Gastrocnemius medialis (tissue), 4 donors: ENCODE measurements around the gene PCDHB3. TPM values are rescaled to one million over a fixed set of nuclear protein-coding genes. Genes with fewer than 3 reads are reported as not detected.
A peak's percentile ranks its signal among the peaks of the same experiment; 100 is the strongest.

Experiments
- ATAC-seq, 2 donors: fragments of 150-250 bp; one replicate each; pipeline ENCODE4 v1.9.1; 2016
- DNase-seq, 2 donors: peaks; one replicate each; pipeline ENCODE4 v3.0.0-alpha.2; 2019
- H3K27ac ChIP-seq, 4 donors: fragments of 200-600 bp; sonication (generic); 1 replicate in 1 of 4; 2 replicates in 3 of 4; pipeline ENCODE4 v1.5.1; 2016 to 2018; ENCODE audit warnings: mild to moderate bottlenecking in 2 of 4, moderate library complexity in 1 of 4
- H3K27me3 ChIP-seq, 3 donors: fragments of 200-600 bp; sonication (generic) in 2 of 3; 1 replicate in 1 of 3; 2 replicates in 2 of 3; pipeline versions ENCODE4 v1.5.1 to v1.6.0; 2016 to 2019; ENCODE audit warnings: mild to moderate bottlenecking in 1 of 3, moderate library complexity in 1 of 3
- H3K36me3 ChIP-seq, 2 donors: fragments of 200-600 bp; sonication (generic) in 1 of 2; one replicate each; pipeline ENCODE4 v1.5.1; 2017 to 2018
- H3K4me1 ChIP-seq, 2 donors: fragments of 200-600 bp; sonication (generic) in 1 of 2; one replicate each; pipeline ENCODE4 v1.5.1; 2016 to 2017; ENCODE audit warnings: mild to moderate bottlenecking in 2 of 2
- H3K4me3 ChIP-seq, 4 donors: fragments of 200-600 bp; sonication (generic) in 3 of 4; 1 replicate in 1 of 4; 2 replicates in 3 of 4; pipeline ENCODE4 v1.5.1; 2016 to 2019; ENCODE audit warnings: mild to moderate bottlenecking in 2 of 4
- H3K9me3 ChIP-seq, 3 donors: fragments of 200-600 bp; sonication (generic) in 2 of 3; 1 replicate in 1 of 3; 2 replicates in 2 of 3; pipeline ENCODE4 v1.5.1; 2016 to 2019
- POLR2A ChIP-seq, 2 donors: fragments of 450-650 bp; IDR thresholded peaks; one replicate each; pipeline ENCODE4 v1.6.1; 2017; ENCODE audit warnings: antibody characterized with exemption in 2 of 2, mild to moderate bottlenecking in 2 of 2, moderate library complexity in 2 of 2
- in situ Hi-C, 4 donors: fragments of 200-750 bp; cut with MboI; loops; one replicate each; pipeline versions ENCODE4 v1.15.0 to v1.8.0; 2017; ENCODE audit warnings: low sequenced_read_pairs in 4 of 4
- intact Hi-C: fragments of 100-400 bp; cut with DNase I; formaldehyde crosslinking; loops from one replicate; pipeline ENCODE4 v1.15.1; 2023; ENCODE audit warnings: low total_unique reads
- total RNA-seq, 4 donors: library from RNA; depleted of rRNA; stranded (reverse); fragments of >200 nt; gene quantifications; one replicate each; pipeline versions ENCODE4 v1.1.0 to v1.2.3, GENCODE V29; 2016
- TF ChIP-seq, protein P1 (sequence below), 5 experiments: fragments of 450-650 bp in 3 of 5; fragments of 200-600 bp in 2 of 5; sonication (generic) in 2 of 5; IDR thresholded peaks in 4 of 5; conservative IDR thresholded peaks in 1 of 5; 1 replicate in 4 of 5; 2 replicates in 1 of 5; pipeline ENCODE4 v1.5.1; 2016 to 2019; ENCODE audit warnings: antibody characterized with exemption in 5 of 5, mild to moderate bottlenecking in 3 of 5, moderate library complexity in 3 of 5

The PCDHB3 gene
- total RNA-seq: under 1 TPM in 3 of 4 donors, not detected in 1; 0.61 to 0.72 (median 0.71) TPM

DNA sequence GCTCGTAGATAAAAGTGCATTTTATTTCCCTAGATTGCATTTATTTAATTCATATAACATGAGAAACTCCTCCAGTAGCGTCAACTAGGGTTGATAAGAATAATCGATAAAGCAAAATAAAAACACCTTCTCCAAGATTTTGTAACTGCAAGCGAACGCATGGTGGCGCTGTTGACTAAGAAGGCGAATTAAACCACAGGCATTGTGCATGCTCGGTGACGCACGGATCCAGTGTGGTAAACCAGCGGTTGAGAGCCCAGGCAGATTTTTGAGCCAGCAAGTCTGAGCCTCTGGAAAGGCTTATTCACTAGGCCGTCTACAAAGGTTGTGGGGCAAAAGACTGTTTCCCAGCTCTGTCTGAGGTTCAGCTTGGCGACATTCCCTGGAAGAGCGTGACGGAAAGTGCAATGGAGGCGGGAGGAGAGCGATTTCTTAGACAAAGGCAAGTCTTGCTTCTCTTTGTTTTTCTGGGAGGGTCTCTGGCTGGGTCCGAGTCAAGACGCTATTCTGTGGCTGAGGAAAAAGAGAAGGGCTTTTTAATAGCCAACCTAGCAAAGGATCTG is at the start of gene PCDHB3:
TSS of gene PCDHB3 (plus strand) at position 231 of the 563 bp plus-strand sequence. CDS start at position 408, 177 bp downstream.
- DNase-seq (no peak), ATAC-seq (no peak)
- Histone ChIP-seq H3K27ac (peak within 1 kb of the TSS in 2 of 4 donors; percentile 17 to 39), H3K36me3 (no peaks in the 10 kb centered on the region), H3K9me3 (peaks cover 0 to 4% (median 0%) of the 10 kb centered on the region in 3 donors), H3K27me3 (peaks cover 0 to 6% (median 0%) of the 10 kb centered on the region in 3 donors), H3K4me3 (peak within 1 kb of the TSS; percentile 13 to 42 (median 26)), H3K4me1 (no peaks in the 10 kb centered on the region)
- in situ Hi-C loops (no loop called here), intact Hi-C loops (no loop called here)
- TF ChIP-seq POLR2A (IDR thresholded peaks at IDR 0.05): no peak
- TF ChIP-seq, protein P1, sequence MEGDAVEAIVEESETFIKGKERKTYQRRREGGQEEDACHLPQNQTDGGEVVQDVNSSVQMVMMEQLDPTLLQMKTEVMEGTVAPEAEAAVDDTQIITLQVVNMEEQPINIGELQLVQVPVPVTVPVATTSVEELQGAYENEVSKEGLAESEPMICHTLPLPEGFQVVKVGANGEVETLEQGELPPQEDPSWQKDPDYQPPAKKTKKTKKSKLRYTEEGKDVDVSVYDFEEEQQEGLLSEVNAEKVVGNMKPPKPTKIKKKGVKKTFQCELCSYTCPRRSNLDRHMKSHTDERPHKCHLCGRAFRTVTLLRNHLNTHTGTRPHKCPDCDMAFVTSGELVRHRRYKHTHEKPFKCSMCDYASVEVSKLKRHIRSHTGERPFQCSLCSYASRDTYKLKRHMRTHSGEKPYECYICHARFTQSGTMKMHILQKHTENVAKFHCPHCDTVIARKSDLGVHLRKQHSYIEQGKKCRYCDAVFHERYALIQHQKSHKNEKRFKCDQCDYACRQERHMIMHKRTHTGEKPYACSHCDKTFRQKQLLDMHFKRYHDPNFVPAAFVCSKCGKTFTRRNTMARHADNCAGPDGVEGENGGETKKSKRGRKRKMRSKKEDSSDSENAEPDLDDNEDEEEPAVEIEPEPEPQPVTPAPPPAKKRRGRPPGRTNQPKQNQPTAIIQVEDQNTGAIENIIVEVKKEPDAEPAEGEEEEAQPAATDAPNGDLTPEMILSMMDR (IDR thresholded peaks at IDR 0.05 in 4 of 5, conservative IDR thresholded peaks at IDR 0.05 in 1 of 5): peak in 2 of 5 experiments; percentile 39 to 49

DNA sequence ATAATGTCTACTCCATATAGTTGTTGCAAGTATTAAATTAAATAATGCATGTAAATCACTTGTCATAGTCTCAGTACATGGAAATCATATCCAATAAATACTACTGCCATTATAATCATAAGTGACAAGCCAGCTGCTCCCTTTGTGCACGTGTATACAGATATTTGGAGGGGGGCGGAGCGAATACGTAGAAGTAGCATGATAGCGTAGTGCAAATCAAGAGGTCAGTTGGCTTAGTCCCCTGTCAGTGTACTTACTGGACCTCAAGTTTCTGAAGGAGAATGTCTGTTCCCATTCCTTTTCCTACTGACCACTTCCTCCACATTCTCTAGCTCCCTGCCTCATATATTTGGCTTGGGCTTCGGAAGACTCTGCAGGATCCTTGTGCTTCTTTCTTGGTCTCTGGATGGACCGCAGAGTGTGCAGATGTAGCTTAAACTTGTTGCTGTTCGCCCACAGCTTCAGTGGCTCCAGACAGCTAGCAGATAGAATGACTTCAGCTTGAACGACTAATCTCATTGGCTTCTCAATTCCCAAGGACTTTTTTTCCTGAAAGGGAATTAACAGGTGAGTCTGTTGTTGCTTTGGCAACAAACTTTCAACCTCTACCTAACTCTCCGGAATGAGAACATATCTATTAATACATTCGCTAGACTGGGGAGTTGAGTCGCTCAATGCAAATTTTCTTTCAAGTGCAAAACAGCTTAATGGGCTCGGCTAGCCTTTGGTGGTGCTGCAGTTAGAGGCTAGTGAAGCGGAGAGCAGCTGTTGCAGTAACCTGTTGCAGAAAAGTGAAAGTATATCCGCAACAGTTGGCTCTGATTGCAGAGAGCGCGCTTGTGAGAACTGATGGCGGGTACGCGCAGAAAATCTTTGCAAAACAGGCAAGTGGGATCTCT is 49.4 kb upstream of the PCDHB3 start, which contains the start of gene PCDHB1:
TSS of gene PCDHB1 (plus strand) at position 753 of the 899 bp plus-strand sequence. CDS start at position 850, 97 bp downstream.
- no peaks in the 10 kb centered on the region for H3K9me3 ChIP-seq
- H3K4me3 ChIP-seq: peak within 1 kb of the TSS; percentile 50 to 62 (median 55)
- TF ChIP-seq POLR2A (IDR thresholded peaks at IDR 0.05): no peak
- TF ChIP-seq, protein P1 (IDR thresholded peaks at IDR 0.05 in 4 of 5, conservative IDR thresholded peaks at IDR 0.05 in 1 of 5): no peak
- DNase-seq (no peak), ATAC-seq (no peak)
- H3K27ac ChIP-seq: no peak within 1 kb of the TSS
- H3K4me1 ChIP-seq: no peaks in the 10 kb centered on the region
- H3K27me3 ChIP-seq: peaks cover 0 to 13% (median 11%) of the 10 kb centered on the region in 3 donors
- intact Hi-C loops (no loop called here), in situ Hi-C loops (no loop called here)
- H3K36me3 ChIP-seq: no peaks in the 10 kb centered on the region

DNA sequence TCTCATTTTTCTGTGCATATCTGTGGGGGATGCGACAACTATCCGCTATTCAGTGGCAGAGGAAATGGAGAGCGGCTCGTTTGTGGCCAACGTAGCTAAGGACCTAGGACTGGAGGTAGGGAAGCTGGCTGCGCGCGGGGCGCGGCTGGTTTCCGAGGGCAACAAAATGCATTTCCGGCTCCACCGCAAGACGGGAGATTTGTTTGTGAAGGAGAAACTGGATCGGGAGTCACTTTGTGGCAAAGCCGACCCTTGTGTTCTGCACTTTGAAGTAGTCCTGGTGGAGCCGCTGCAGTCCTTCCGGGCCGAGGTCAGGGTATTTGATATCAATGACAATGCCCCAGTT is 48.8 kb upstream of the PCDHB3 start:
- H3K27ac ChIP-seq: no peak overlapping the region
- no peak for TF ChIP-seq POLR2A (IDR thresholded peaks at IDR 0.05)
- DNase-seq: no peak
- no peaks in the 10 kb centered on the region for H3K4me1 ChIP-seq
- H3K9me3 ChIP-seq: no peaks in the 10 kb centered on the region
- no peaks in the 10 kb centered on the region for H3K36me3 ChIP-seq
- H3K27me3 ChIP-seq: peaks cover 0 to 13% (median 11%) of the 10 kb centered on the region in 3 donors
- ATAC-seq: no peak
- in situ Hi-C loops (no loop called here), intact Hi-C loops (no loop called here)
- peak overlapping the region; percentile 50 to 62 (median 55) for H3K4me3 ChIP-seq

DNA sequence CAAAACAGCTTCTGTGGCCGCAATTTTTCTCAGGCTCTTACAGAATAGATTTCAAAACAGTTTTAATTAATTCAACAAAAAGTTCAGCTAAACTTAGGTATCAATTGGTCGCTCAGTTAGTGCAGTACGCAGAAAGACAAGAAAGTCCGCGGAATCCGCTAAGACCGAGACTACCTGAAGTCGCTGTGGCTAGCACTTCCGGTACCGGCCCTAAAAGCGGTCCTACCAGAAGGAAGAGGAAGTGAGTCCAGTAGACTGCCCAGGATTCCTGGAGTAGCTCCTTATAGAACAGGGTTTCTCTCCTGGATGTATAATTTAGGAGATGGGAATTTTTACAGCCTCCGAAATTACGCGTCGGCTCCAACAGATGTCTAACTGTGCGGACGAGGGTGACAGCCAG is 22.4 kb upstream of the PCDHB3 start:
- Histone ChIP-seq H3K4me1 (no peaks in the 10 kb centered on the region), H3K36me3 (no peaks in the 10 kb centered on the region), H3K27me3 (peaks cover 0 to 12% (median 0%) of the 10 kb centered on the region in 3 donors), H3K27ac (no peak overlapping the region), H3K4me3 (peak overlapping the region in 2 of 4 donors; percentile 38 to 48), H3K9me3 (peaks cover 0 to 3% (median 0%) of the 10 kb centered on the region in 3 donors)
- DNase-seq (no peak), ATAC-seq (no peak)
- TF ChIP-seq, protein P1 (IDR thresholded peaks at IDR 0.05 in 4 of 5, conservative IDR thresholded peaks at IDR 0.05 in 1 of 5): no peak
- TF ChIP-seq POLR2A (IDR thresholded peaks at IDR 0.05): no peak
- in situ Hi-C loops: no loop called here
- intact Hi-C loops: no loop called here

DNA sequence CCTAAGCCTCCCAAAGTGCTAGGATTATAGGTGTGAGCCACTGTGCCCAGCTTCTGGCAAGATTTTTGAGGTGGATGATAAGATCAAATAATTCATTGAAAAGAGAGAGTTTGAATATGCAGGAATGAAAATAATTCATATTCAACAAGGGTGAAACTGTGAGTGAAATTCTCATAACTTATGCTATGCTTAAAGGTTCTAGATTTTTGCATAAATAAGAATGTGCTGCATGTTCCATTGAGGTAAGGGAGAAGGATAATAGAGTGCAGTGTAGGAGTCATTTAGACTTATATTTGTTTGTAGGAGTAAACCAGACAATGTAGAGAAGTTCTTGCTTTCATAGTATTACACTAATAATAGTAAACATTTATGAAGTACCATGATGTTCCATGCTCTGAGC is 18.0 kb upstream of the PCDHB3 start:
- Histone ChIP-seq H3K4me1 (no peaks in the 10 kb centered on the region), H3K27ac (no peak overlapping the region), H3K36me3 (no peaks in the 10 kb centered on the region), H3K27me3 (peaks cover 0 to 13% (median 0%) of the 10 kb centered on the region in 3 donors), H3K4me3 (no peak overlapping the region), H3K9me3 (no peaks in the 10 kb centered on the region)
- intact Hi-C loops (no loop called here), in situ Hi-C loops (no loop called here)
- DNase-seq: no peak
- no peak for ATAC-seq
- no peak for TF ChIP-seq POLR2A (IDR thresholded peaks at IDR 0.05)
- TF ChIP-seq, protein P1 (IDR thresholded peaks at IDR 0.05 in 4 of 5, conservative IDR thresholded peaks at IDR 0.05 in 1 of 5): no peak
